Thoracic aorta (tissue), 2 donors: ENCODE measurements around the gene RGS7. TPM values are rescaled to one million over a fixed set of nuclear protein-coding genes. Genes with fewer than 3 reads are reported as not detected.

Source experiments
- ATAC-seq: fragments of 150-250 bp; one replicate; pipeline ENCODE4 v1.8.0; 2017; ENCODE audit warnings: low read depth; ENCODE audit not compliant: insufficient number of reproducible peaks, low FRiP score
- DNase-seq: peaks from one replicate; pipeline ENCODE4 v3.0.0-alpha.2; 2020; ENCODE audit warnings: low spot score
- H3K27ac ChIP-seq, 2 donors: fragments of 200-600 bp; sonication (generic); 1 replicate in 1 of 2; 2 replicates in 1 of 2; pipeline ENCODE4 v1.5.1; 2016; ENCODE audit warnings: mild to moderate bottlenecking in 2 of 2, moderate library complexity in 2 of 2
- H3K27me3 ChIP-seq: fragments of 200-600 bp; sonication (generic); replicated peaks from 2 replicates; pipeline ENCODE4 v1.6.0; 2016; ENCODE audit warnings: mild to moderate bottlenecking; ENCODE audit not compliant: insufficient read depth
- H3K36me3 ChIP-seq: fragments of 200-600 bp; sonication (generic); one replicate; pipeline ENCODE4 v1.5.1; 2016
- H3K4me1 ChIP-seq, 2 donors: fragments of 200-600 bp; sonication (generic); 1 replicate in 1 of 2; 2 replicates in 1 of 2; pipeline versions ENCODE4 v1.5.1 to v1.6.0; 2016; ENCODE audit warnings: low read depth in 2 of 2, mild to moderate bottlenecking in 1 of 2; ENCODE audit not compliant: control insufficient read depth in 1 of 2
- H3K4me3 ChIP-seq: fragments of 200-600 bp; sonication (generic); 2 replicates; pipeline ENCODE4 v1.5.1; 2016; ENCODE audit warnings: mild to moderate bottlenecking
- H3K9me3 ChIP-seq: fragments of 200-600 bp; sonication (generic); 2 replicates; pipeline ENCODE4 v1.5.1; 2016
- total RNA-seq, 2 donors: library from RNA; depleted of rRNA; stranded (reverse); fragments of >200 nt; gene quantifications; one replicate each; pipeline versions ENCODE4 v1.1.0 to v1.2.3, GENCODE V29; 2016
- TF ChIP-seq, protein P1 (sequence below): fragments of 200-600 bp; sonication (generic); IDR thresholded peaks from one replicate; pipeline ENCODE4 v1.5.1; 2019; ENCODE audit warnings: antibody characterized with exemption

The RGS7 gene
- not detected for total RNA-seq

DNA sequence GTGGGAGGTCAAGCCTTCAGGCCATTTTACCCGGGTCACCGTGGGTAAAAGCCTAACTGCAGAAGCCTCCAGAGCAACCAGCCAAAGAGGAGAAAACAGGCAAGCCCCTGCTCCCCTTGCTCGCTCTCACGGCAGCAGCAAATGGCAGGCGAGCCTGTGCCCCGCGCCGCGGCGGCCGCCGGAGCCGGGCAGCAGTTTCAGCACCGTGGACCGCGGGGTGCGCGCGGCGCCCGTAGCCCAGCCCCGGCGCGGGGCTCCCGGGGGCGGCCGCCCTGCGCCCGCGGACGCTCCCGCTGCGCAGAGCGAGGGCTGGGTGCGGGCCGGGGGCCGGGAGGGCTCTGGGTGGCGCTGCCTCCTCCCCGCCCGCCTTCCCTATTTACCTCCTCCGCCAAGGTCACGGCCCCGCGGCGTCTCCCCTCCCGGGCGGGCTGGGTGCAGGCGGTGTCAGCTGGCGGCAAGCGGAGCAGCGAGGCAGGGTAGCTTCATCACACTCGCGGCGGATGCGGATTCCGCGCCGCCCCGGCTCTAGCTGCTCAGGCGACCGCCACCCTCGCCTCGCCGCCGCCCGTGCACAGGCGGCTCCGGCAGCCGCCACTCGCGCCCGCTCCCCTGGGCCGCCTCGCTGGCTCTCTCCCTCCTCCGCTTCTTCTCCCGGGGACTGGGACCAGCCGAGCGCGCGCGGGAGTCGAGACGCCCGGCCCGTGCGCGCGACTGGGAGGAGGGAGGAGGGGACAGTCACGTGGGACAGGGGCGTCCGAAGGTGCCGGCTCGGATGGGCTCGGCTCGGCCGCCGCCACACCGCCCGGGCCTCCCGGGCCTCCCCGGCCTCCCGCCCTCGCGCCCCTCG lies at the start of gene RGS7:
Gene RGS7, minus strand, starts transcription at position 687 of the 847 bp plus-strand sequence.
- no peak within 1 kb of the TSS for H3K27ac ChIP-seq
- ATAC-seq (no peak), DNase-seq (no peak)
- H3K9me3 ChIP-seq = no peaks in the 10 kb centered on the region
- TF ChIP-seq, protein P1, sequence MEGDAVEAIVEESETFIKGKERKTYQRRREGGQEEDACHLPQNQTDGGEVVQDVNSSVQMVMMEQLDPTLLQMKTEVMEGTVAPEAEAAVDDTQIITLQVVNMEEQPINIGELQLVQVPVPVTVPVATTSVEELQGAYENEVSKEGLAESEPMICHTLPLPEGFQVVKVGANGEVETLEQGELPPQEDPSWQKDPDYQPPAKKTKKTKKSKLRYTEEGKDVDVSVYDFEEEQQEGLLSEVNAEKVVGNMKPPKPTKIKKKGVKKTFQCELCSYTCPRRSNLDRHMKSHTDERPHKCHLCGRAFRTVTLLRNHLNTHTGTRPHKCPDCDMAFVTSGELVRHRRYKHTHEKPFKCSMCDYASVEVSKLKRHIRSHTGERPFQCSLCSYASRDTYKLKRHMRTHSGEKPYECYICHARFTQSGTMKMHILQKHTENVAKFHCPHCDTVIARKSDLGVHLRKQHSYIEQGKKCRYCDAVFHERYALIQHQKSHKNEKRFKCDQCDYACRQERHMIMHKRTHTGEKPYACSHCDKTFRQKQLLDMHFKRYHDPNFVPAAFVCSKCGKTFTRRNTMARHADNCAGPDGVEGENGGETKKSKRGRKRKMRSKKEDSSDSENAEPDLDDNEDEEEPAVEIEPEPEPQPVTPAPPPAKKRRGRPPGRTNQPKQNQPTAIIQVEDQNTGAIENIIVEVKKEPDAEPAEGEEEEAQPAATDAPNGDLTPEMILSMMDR = no peak
- no peaks in the 10 kb centered on the region for H3K27me3 ChIP-seq
- peaks cover 0 to 4% of the 10 kb centered on the region in 2 donors for H3K4me1 ChIP-seq
- H3K36me3 ChIP-seq = no peaks in the 10 kb centered on the region
- peak within 1 kb of the TSS; percentile 69 for H3K4me3 ChIP-seq

DNA sequence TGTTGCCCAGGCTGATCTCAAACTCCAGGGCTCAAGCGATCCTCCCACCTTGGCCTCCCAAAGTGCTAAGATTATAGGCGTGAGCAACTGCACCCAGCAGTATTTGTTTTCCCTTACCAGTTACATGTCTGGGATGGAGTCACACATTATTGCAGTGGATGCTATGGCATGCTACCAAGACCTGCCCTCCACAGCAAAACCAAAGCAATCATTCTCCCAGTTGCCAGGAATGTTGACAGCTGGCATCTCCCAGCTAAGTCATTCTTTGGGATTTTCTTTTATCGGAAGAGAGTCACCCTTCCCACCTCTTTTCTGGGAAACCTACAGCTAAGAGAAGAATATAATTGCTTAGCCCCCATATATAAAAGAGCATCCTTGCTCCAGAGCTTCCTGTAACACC lies 49.4 kb upstream of the RGS7 start:
- no peak for DNase-seq
- no peak overlapping the region for H3K4me3 ChIP-seq
- ATAC-seq = no peak
- no peak overlapping the region for H3K27ac ChIP-seq
- no peaks in the 10 kb centered on the region for H3K36me3 ChIP-seq
- H3K4me1 ChIP-seq = no peaks in the 10 kb centered on the region
- no peaks in the 10 kb centered on the region for H3K9me3 ChIP-seq
- H3K27me3 ChIP-seq = no peaks in the 10 kb centered on the region
- TF ChIP-seq, protein P1 = no peak

DNA sequence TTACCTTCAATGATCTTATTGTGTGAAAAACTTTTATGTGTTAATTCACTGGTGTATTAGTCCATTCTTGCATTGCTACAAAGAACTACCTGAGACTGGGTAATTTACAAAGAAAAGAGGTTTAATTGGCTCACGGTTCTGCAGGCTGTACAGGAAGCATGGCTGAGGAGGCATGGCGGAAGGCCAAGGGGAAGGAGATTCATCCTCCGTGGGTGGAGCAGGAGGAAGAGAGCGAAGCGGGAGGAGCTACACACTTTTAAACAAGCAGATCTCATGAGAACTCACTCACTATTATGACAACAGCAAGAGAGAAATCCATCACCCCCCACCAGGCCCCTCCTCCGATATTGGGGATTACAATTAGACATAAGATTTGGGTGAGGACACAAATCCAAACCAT lies 44.2 kb upstream of the RGS7 start:
- TF ChIP-seq, protein P1 = no peak
- ATAC-seq (no peak), DNase-seq (no peak)
- Histone ChIP-seq H3K4me3 (no peak overlapping the region), H3K9me3 (no peaks in the 10 kb centered on the region), H3K27ac (no peak overlapping the region), H3K36me3 (no peaks in the 10 kb centered on the region), H3K27me3 (no peaks in the 10 kb centered on the region), H3K4me1 (no peaks in the 10 kb centered on the region)

DNA sequence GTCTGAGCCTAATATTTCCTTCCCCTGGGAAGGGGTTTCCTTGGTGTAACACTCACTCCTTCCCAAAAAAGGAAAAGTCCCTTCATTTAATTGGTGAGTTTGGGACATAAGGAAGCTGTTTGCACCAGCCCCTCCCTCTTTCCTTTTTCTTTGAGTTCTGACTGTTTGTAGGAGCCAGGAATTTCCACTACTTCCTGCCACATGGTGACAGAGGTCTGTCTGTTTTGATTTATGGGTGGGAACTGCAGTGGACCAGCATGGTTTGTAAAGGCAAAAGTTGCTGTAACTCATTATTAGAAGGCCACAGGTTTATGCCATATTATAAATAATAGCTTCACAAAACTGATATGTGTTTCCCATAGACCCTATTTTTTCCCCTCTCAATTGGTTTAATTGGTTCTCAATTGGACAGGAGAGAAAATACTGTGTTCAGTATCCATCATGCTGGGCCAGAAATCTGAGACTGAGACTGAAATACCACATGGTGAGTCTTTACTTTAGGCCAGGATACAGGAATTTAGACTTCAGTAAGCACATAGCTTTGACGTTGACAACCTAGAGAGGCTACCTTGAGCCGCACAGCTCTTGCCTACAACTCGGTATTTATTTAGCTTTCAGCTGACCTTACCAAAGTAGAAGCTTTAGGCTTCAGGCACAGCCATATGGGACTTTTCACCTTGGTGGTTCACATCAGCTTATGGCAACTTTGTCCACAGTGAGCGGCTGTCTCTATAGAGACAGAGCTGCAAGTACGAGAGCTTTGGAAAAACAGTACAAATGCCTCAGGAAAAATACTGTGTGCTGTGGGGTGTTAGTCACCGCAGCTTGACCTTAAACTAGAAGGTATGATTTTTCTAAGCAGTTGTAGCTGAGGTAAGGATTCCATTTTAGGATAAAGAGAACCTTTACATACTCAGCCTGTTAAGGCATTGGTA lies 40.0 kb upstream of the RGS7 start:
- H3K27ac ChIP-seq = no peak overlapping the region
- no peaks in the 10 kb centered on the region for H3K9me3 ChIP-seq
- no peaks in the 10 kb centered on the region for H3K36me3 ChIP-seq
- H3K27me3 ChIP-seq = no peaks in the 10 kb centered on the region
- H3K4me3 ChIP-seq = no peak overlapping the region
- no peaks in the 10 kb centered on the region for H3K4me1 ChIP-seq
- TF ChIP-seq, protein P1 = no peak
- ATAC-seq = no peak
- no peak for DNase-seq
